ENCODE results near the gene CLEC5A.

Gene CLEC5A

GRCh38 chr7:141954334-141954733 lies 7.6 kb upstream of the CLEC5A start:
- Histone ChIP-seq H3K9me3 (ENCODE audit: control insufficient read depth, insufficient read depth, low read length) (no peaks in the 10 kb centered on the region), H3K4me2 (ENCODE audit: low read length) (no peak overlapping the region), H3K36me3 (ENCODE audit: control insufficient read depth, low read length) (no peaks in the 10 kb centered on the region), H4K20me1 (ENCODE audit: control insufficient read depth, insufficient read depth, low read depth, low read length) (no peaks in the 10 kb centered on the region), H3K27me3 (ENCODE audit: control insufficient read depth, low read length) (no peaks in the 10 kb centered on the region), H3K4me3 (ENCODE audit: low read length) (no peak overlapping the region), H3K9me2 (replicated peaks; ENCODE audit: control insufficient read depth, low read length) (no peaks in the 10 kb centered on the region), H3F3A (ENCODE audit: control insufficient read depth, insufficient read depth) (no peaks in the 10 kb centered on the region), H3K79me2 (ENCODE audit: control insufficient read depth, low read length) (no peaks in the 10 kb centered on the region), H3K4me1 (ENCODE audit: control insufficient read depth, low read length) (no peaks in the 10 kb centered on the region), H3K27ac (ENCODE audit: low read depth, low read length) (no peak overlapping the region)
- TF ChIP-seq EZH2phosphoT487 (IDR thresholded peaks at IDR 0.05; ENCODE audit: borderline replicate concordance, low read length) = no peak
- no peak for TF ChIP-seq CTCF (IDR thresholded peaks at IDR 0.05; ENCODE audit: low read depth, low read length, poor library complexity, severe bottlenecking)

- Histone ChIP-seq H3K4me3 (ENCODE audit: low read length) (no peak overlapping the region), H3K36me3 (ENCODE audit: control insufficient read depth, low read length) (no peaks in the 10 kb centered on the region), H3K27ac (ENCODE audit: low read depth, low read length) (no peak overlapping the region), H3K4me1 (ENCODE audit: control insufficient read depth, low read length) (no peaks in the 10 kb centered on the region), H3K79me2 (ENCODE audit: control insufficient read depth, low read length) (no peaks in the 10 kb centered on the region), H3K4me2 (ENCODE audit: low read length) (no peak overlapping the region), H3K9me2 (replicated peaks; ENCODE audit: control insufficient read depth, low read length) (no peaks in the 10 kb centered on the region; the same call in 1 of the 2 replicates), H3K27me3 (ENCODE audit: control insufficient read depth, low read length) (no peaks in the 10 kb centered on the region), H3F3A (ENCODE audit: control insufficient read depth, insufficient read depth) (no peaks in the 10 kb centered on the region), H4K20me1 (ENCODE audit: control insufficient read depth, insufficient read depth, low read depth, low read length) (no peaks in the 10 kb centered on the region), H3K9me3 (ENCODE audit: control insufficient read depth, insufficient read depth, low read length) (no peaks in the 10 kb centered on the region)
- TF ChIP-seq EZH2phosphoT487 (IDR thresholded peaks at IDR 0.05; ENCODE audit: borderline replicate concordance, low read length) (no peak), CTCF (IDR thresholded peaks at IDR 0.05; ENCODE audit: low read depth, low read length, poor library complexity, severe bottlenecking) (no peak)
Observed at GRCh38 chr7:141952461-141952860, 5.7 kb upstream of the CLEC5A start.

- H3F3A ChIP-seq (ENCODE audit: control insufficient read depth, insufficient read depth) = no peaks in the 10 kb centered on the region
- H3K4me2 ChIP-seq (ENCODE audit: low read length) = no peak overlapping the region
- H4K20me1 ChIP-seq (ENCODE audit: control insufficient read depth, insufficient read depth, low read depth, low read length) = no peaks in the 10 kb centered on the region
- H3K4me1 ChIP-seq (ENCODE audit: control insufficient read depth, low read length) = no peaks in the 10 kb centered on the region
- H3K79me2 ChIP-seq (ENCODE audit: control insufficient read depth, low read length) = no peaks in the 10 kb centered on the region
- H3K36me3 ChIP-seq (ENCODE audit: control insufficient read depth, low read length) = no peaks in the 10 kb centered on the region
- TF ChIP-seq CTCF (IDR thresholded peaks at IDR 0.05; ENCODE audit: low read depth, low read length, poor library complexity, severe bottlenecking) (no peak), EZH2phosphoT487 (IDR thresholded peaks at IDR 0.05; ENCODE audit: borderline replicate concordance, low read length) (no peak)
- H3K4me3 ChIP-seq (ENCODE audit: low read length) = no peak overlapping the region
- H3K27ac ChIP-seq (ENCODE audit: low read depth, low read length) = no peak overlapping the region
- H3K9me3 ChIP-seq (ENCODE audit: control insufficient read depth, insufficient read depth, low read length) = no peaks in the 10 kb centered on the region
- H3K9me2 ChIP-seq (replicated peaks; ENCODE audit: control insufficient read depth, low read length) = no peaks in the 10 kb centered on the region; the same call in 1 of the 2 replicates
- H3K27me3 ChIP-seq (ENCODE audit: control insufficient read depth, low read length) = no peaks in the 10 kb centered on the region
Observed at GRCh38 chr7:141950806-141951205, 4.0 kb upstream of the CLEC5A start.

All from DOHH2 (cell line).